Pancreas (tissue), 10 donors: ENCODE data around the gene EVI5. TPM values are rescaled to one million over a fixed set of nuclear protein-coding genes. Genes with fewer than 3 reads are reported as not detected.

Source experiments
- ATAC-seq, 4 donors: fragments of 200-7000 bp; cut with Tn5 transposase; one replicate each; pipeline versions ENCODE4 v1.8.0 to v1.9.1; 2020; ENCODE audit warnings: mild to moderate bottlenecking in 4 of 4, moderate library complexity in 4 of 4
- DNase-seq, 6 donors: peaks; one replicate each; pipeline ENCODE4 v3.0.0-alpha.2; 2020
- FAIRE-seq: peaks from 2 replicates; lab custom pipeline; 2012; peaks lifted over from hg19 to GRCh38; lab: Jason Lieb, UNC
- H3K27ac ChIP-seq, 4 donors: fragments of 200-600 bp; sonication (generic); 1 replicate in 3 of 4; 2 replicates in 1 of 4; pipeline versions ENCODE4 v1.5.0 to v1.8.0; 2020
- H3K27me3 ChIP-seq, 4 donors: fragments of 200-600 bp; one replicate each; pipeline ENCODE4 v1.8.0; 2021
- H3K36me3 ChIP-seq, 3 donors: fragments of 200-600 bp; sonication (generic) in 1 of 3; one replicate each; pipeline versions ENCODE4 v1.5.0 to v1.8.0; 2020 to 2021
- H3K4me1 ChIP-seq, 3 donors: fragments of 200-600 bp; one replicate each; pipeline ENCODE4 v1.8.0; 2021
- H3K4me3 ChIP-seq, 4 donors: fragments of 200-600 bp; sonication (generic) in 2 of 4; one replicate each; pipeline versions ENCODE4 v1.5.0 to v1.8.0; 2020 to 2021
- H3K9me3 ChIP-seq, 4 donors: fragments of 200-600 bp; one replicate each; pipeline ENCODE4 v1.8.0; 2021
- CTCF ChIP-seq, 4 donors: fragments of 200-600 bp; sonication (generic) in 3 of 4; IDR thresholded peaks; one replicate each; pipeline versions ENCODE4 v1.5.0 to v1.8.0; 2021; ENCODE audit warnings: antibody characterized with exemption in 4 of 4
- WGBS, 2 donors: extraction: QIAGEN DNeasy Blood & Tissue Kit; methylation state at CpG; one replicate each; pipeline ENCODE4 v1.1.7; 2013; 5-methylcytosine and 5-hydroxymethylcytosine counted together
- intact Hi-C, 3 donors: fragments of 100-400 bp; cut with DNase I; formaldehyde crosslinking; loops; one replicate each; pipeline versions ENCODE4 v1.11.1 to v1.14.2; 2022
- polyA plus RNA-seq, 2 donors: library from polyadenylated mRNA; stranded (reverse); fragments of 200-250 nt; gene quantifications; one replicate each; pipeline ENCODE4 v1.2.3, GENCODE V29; 2013
- total RNA-seq, 6 donors: library from RNA; stranded (reverse); fragmentation: NEBNext Ultra II Directional in 4 of 6; extraction: Animal tissue kit (Norgen Biotek cat#: 25700) in 4 of 6; gene quantifications; one replicate each; pipeline versions ENCODE4 v1.2.1 to v1.2.4, GENCODE V29; 2021 to 2023
- donor health status: healthy with polysubstance abuse.
- donor health status: DM: no; HTN: no; CAD: no; lungs with moderate emphysema.
- donor health status: DM: no; HTN: no; CAD: no.
- donor health status: control.
- donor health status: control.
- donor health status: Bipolar disorder and iron deficiency.
- donor health status: DM: yes; HTN: yes; CAD: no.
- donor health status: DM: no; HTN: no; CAD: no.
- donor health status: DM: no; HTN: no; CAD: no.
- donor health status: DM: yes; HTN: yes; CAD: no.

Gene EVI5
- total and polyA plus RNA-seq, 8 donors = 3.3 to 21.7 (median 12.7) TPM

DNA sequence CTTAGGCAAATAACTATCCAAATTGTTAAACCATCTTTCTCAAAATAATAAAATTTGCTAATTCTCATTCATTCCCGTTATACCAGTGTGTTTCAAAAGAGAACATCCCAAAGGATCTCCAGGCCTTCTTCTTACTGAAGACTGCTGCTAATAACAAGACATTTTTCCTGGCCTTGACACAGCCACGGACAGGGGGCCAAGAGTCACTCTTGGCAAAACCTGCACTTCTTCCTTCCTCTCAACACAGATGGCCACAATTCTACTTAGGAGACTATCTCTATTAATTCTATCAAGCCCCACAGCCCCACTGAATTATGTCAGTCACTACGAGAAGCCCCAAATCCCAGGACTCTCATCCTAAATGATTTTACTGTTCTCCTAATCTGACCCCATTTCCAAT lies 86.0 kb downstream of the EVI5 start:
- no peaks in the 10 kb centered on the region for H3K4me1 ChIP-seq
- DNase-seq = no peak
- no peak for ATAC-seq
- TF ChIP-seq CTCF (IDR thresholded peaks at IDR 0.05) = no peak
- 71 to 83% methylated on average over 3 of the region's 3 CpGs for WGBS, 2 donors
- no peak for FAIRE-seq
- no peaks in the 10 kb centered on the region for H3K9me3 ChIP-seq
- no peak overlapping the region for H3K27ac ChIP-seq
- H3K27me3 ChIP-seq = no peaks in the 10 kb centered on the region
- H3K4me3 ChIP-seq = no peak overlapping the region
- intact Hi-C loops = no loop called here
- no peaks in the 10 kb centered on the region for H3K36me3 ChIP-seq

DNA sequence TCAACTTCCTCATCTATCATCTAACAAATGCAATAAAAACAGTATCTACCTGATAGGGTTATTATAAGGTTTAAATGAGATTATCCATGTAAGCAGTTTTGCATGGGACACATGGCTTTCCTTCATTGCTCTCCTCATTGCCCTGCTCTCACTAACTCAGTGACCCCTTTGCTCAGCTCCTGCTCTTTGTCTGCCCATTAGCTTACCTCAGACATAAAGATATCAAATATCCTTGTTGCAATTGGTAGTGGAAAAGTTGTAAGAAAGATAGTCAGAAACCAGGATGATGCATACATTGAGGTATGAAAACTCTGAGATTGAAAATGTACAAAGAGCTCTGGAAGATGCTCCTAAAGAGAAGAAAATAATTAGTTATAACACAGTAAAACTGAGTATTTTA lies 89.8 kb downstream of the EVI5 start:
- ATAC-seq (no peak), FAIRE-seq (no peak), DNase-seq (no peak)
- H3K36me3 ChIP-seq = no peaks in the 10 kb centered on the region
- no peaks in the 10 kb centered on the region for H3K9me3 ChIP-seq
- TF ChIP-seq CTCF (IDR thresholded peaks at IDR 0.05) = no peak
- intact Hi-C loops = no loop called here
- H3K4me3 ChIP-seq = no peak overlapping the region
- H3K4me1 ChIP-seq = no peaks in the 10 kb centered on the region
- H3K27ac ChIP-seq = no peak overlapping the region
- H3K27me3 ChIP-seq = no peaks in the 10 kb centered on the region

DNA sequence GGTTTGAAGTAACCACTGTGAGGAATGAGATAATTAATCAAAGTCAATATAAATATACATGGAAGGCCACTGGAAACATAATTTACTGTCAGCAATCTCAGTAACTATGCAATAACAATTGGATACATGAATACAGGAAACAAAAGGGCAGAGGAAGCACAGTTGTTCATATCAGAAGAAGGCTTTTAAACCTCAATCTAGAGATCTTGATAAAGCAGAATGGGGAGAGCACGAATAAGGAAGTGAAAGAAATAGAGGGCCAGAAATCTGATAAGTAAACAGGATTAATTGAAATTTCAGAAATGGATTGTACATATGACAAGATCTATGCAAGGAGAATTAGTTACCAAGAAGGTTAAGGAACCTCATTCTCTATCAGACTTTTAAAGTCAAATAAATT lies 93.0 kb downstream of the EVI5 start:
- TF ChIP-seq CTCF (IDR thresholded peaks at IDR 0.05) = no peak
- Histone ChIP-seq H3K9me3 (no peaks in the 10 kb centered on the region), H3K4me1 (no peaks in the 10 kb centered on the region), H3K27me3 (no peaks in the 10 kb centered on the region), H3K4me3 (no peak overlapping the region), H3K36me3 (no peaks in the 10 kb centered on the region), H3K27ac (no peak overlapping the region)
- DNase-seq (no peak), ATAC-seq (no peak), FAIRE-seq (no peak)
- WGBS, 2 donors = 47 to 50% methylated on average over 1 of the region's 1 CpG
- intact Hi-C loops = no loop called here

DNA sequence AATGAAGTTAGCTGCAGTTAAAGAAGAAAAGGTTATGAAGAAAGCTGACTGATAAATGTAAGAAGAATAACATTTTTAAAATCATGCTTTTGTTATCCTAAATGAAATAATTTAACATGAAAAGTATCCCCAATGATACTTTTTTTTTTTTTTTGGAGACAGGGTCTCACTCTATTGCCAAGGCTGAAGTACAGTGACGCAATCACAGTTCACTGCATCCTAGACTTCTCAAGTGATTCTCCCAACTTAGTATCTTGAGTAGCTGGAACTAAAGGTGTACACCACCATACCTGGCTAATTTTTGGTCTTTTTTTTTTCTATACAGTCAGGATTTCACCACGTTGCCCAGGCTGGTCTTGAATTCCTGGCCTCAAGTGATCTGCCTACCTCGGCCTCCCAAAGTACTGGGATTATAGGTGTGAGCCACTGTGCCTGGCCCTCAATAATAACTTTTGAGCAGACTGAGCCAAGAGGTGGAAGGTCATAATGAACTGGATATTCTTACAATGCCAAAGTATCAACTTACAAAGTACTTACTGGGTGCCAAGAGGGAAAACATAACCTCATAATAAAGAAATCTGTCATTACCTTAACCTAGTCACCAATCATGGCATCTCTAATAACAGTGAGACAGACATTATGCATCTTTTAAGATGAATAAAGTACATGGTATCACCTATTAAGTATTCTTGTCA lies 94.5 kb downstream of the EVI5 start:
- intact Hi-C loops = no loop called here

More for the DNA sequence above, 94.5 kb downstream of the EVI5 start:
- WGBS, 2 donors = 92 to 96% methylated on average over 3 of the region's 3 CpGs
- no peaks in the 10 kb centered on the region for H3K9me3 ChIP-seq
- no peak overlapping the region for H3K4me3 ChIP-seq
- no peaks in the 10 kb centered on the region for H3K4me1 ChIP-seq
- FAIRE-seq = no peak
- no peak for DNase-seq
- H3K36me3 ChIP-seq = no peaks in the 10 kb centered on the region
- ATAC-seq = no peak
- no peak for TF ChIP-seq CTCF (IDR thresholded peaks at IDR 0.05)
- no peak overlapping the region for H3K27ac ChIP-seq
- H3K27me3 ChIP-seq = no peaks in the 10 kb centered on the region
